ENCODE data around the gene SEL1L3.

SEL1L3 gene

GRCh38 chr4:25801594-25801993 lies 61.2 kb downstream of the SEL1L3 start:
- TF ChIP-seq CTCF (IDR thresholded peaks at IDR 0.05; ENCODE audit: insufficient read depth, low read length, poor library complexity, severe bottlenecking) (no peak), EZH2phosphoT487 (conservative IDR thresholded peaks at IDR 0.05; ENCODE audit: low read length) (no peak)
- Histone ChIP-seq H3K4me2 (ENCODE audit: low read depth, low read length, poor library complexity, severe bottlenecking) (no peak overlapping the region), H3F3A (ENCODE audit: insufficient read depth) (peaks cover 24% of the 10 kb centered on the region; the same call in 1 of the 2 replicates), H3K9ac (ENCODE audit: low read length) (no peak overlapping the region), H3K9me3 (ENCODE audit: insufficient read depth, low read length) (no peaks in the 10 kb centered on the region), H4K20me1 (ENCODE audit: low read depth, low read length) (peaks cover 22% of the 10 kb centered on the region), H3K27ac (ENCODE audit: low read depth, low read length) (no peak overlapping the region), H3K79me2 (ENCODE audit: insufficient read depth, low read length) (peaks cover 23% of the 10 kb centered on the region; the same call in 1 of the 2 replicates), H2AFZ (ENCODE audit: low read depth, low read length, severe bottlenecking) (no peak overlapping the region), H3K9me2 (replicated peaks; ENCODE audit: insufficient read depth, low read length) (no peaks in the 10 kb centered on the region), H3K36me3 (ENCODE audit: low read length) (peaks cover 64% of the 10 kb centered on the region), H3K4me3 (ENCODE audit: insufficient read depth, low read length, poor library complexity, severe bottlenecking) (no peak overlapping the region), H3K27me3 (ENCODE audit: low read length) (no peaks in the 10 kb centered on the region)

GRCh38 chr4:25800245-25800644 lies 62.5 kb downstream of the SEL1L3 start:
- Histone ChIP-seq H3K4me3 (ENCODE audit: insufficient read depth, low read length, poor library complexity, severe bottlenecking) (no peak overlapping the region), H3K36me3 (ENCODE audit: low read length) (peaks cover 65% of the 10 kb centered on the region), H3K27ac (ENCODE audit: low read depth, low read length) (no peak overlapping the region), H4K20me1 (ENCODE audit: low read depth, low read length) (peaks cover 18% of the 10 kb centered on the region), H3K9me3 (ENCODE audit: insufficient read depth, low read length) (no peaks in the 10 kb centered on the region), H3K9me2 (replicated peaks; ENCODE audit: insufficient read depth, low read length) (no peaks in the 10 kb centered on the region), H3F3A (ENCODE audit: insufficient read depth) (peaks cover 19% of the 10 kb centered on the region; the same call in 1 of the 2 replicates), H3K4me2 (ENCODE audit: low read depth, low read length, poor library complexity, severe bottlenecking) (no peak overlapping the region), H3K27me3 (ENCODE audit: low read length) (no peaks in the 10 kb centered on the region), H3K9ac (ENCODE audit: low read length) (no peak overlapping the region), H2AFZ (ENCODE audit: low read depth, low read length, severe bottlenecking) (no peak overlapping the region), H3K79me2 (ENCODE audit: insufficient read depth, low read length) (peaks cover 34% of the 10 kb centered on the region; the same call in 1 of the 2 replicates)
- TF ChIP-seq EZH2phosphoT487 (conservative IDR thresholded peaks at IDR 0.05; ENCODE audit: low read length) (no peak), CTCF (IDR thresholded peaks at IDR 0.05; ENCODE audit: insufficient read depth, low read length, poor library complexity, severe bottlenecking) (no peak)

GRCh38 chr4:25799522-25799921 lies 63.3 kb downstream of the SEL1L3 start:
- TF ChIP-seq EZH2phosphoT487 (conservative IDR thresholded peaks at IDR 0.05; ENCODE audit: low read length) (no peak), CTCF (IDR thresholded peaks at IDR 0.05; ENCODE audit: insufficient read depth, low read length, poor library complexity, severe bottlenecking) (no peak)
- H2AFZ ChIP-seq (ENCODE audit: low read depth, low read length, severe bottlenecking), result no peak overlapping the region
- H3K9me3 ChIP-seq (ENCODE audit: insufficient read depth, low read length), result no peaks in the 10 kb centered on the region
- H3F3A ChIP-seq (ENCODE audit: insufficient read depth), result peaks cover 12% of the 10 kb centered on the region; the same call in 1 of the 2 replicates
- peaks cover 60% of the 10 kb centered on the region for H3K36me3 ChIP-seq (ENCODE audit: low read length)
- H3K9ac ChIP-seq (ENCODE audit: low read length), result no peak overlapping the region
- no peaks in the 10 kb centered on the region for H3K9me2 ChIP-seq (replicated peaks; ENCODE audit: insufficient read depth, low read length)
- peaks cover 30% of the 10 kb centered on the region; the same call in 1 of the 2 replicates for H3K79me2 ChIP-seq (ENCODE audit: insufficient read depth, low read length)
- no peak overlapping the region for H3K4me2 ChIP-seq (ENCODE audit: low read depth, low read length, poor library complexity, severe bottlenecking)
- H3K4me3 ChIP-seq (ENCODE audit: insufficient read depth, low read length, poor library complexity, severe bottlenecking), result no peak overlapping the region
- peaks cover 17% of the 10 kb centered on the region for H4K20me1 ChIP-seq (ENCODE audit: low read depth, low read length)
- H3K27me3 ChIP-seq (ENCODE audit: low read length), result no peaks in the 10 kb centered on the region
- no peak overlapping the region for H3K27ac ChIP-seq (ENCODE audit: low read depth, low read length)

Measured in SU-DHL-6 (cell line).